OCI-LY3 (cell line): ENCODE data around the gene PRPH.
A peak's percentile ranks its signal among the peaks of the same experiment; 100 is the strongest.

Experiments
- H2AFZ ChIP-seq: fragments of 200-600, 300-600 bp; shearing (Covaris generic); 2 replicates; pipeline ENCODE4 v1.6.0; 2014; ENCODE audit warnings: antibody characterized with exemption, low read depth, low read length
- H3K27ac ChIP-seq: fragments of 200-600, 300-600 bp; sonication (generic); 2 replicates; pipeline ENCODE4 v1.5.1; 2014; ENCODE audit warnings: mild to moderate bottlenecking, low read length, moderate library complexity, mixed read lengths
- H3K27me3 ChIP-seq: fragments of 200-600, 300-600 bp; sonication (generic); 2 replicates; pipeline ENCODE4 v1.6.1; 2014; ENCODE audit warnings: low read depth, low read length, mixed read lengths
- H3K36me3 ChIP-seq: fragments of 200-600, 300-600 bp; sonication (generic); replicated peaks from 2 replicates; pipeline ENCODE3; 2014; ENCODE audit warnings: low read depth, low read length, mixed read lengths
- H3K4me1 ChIP-seq: fragments of 300-600, 200-600 bp; sonication (generic); 2 replicates; pipeline ENCODE4 v1.6.1; 2014; ENCODE audit warnings: low read length, mixed read lengths
- H3K4me2 ChIP-seq: fragments of 200-600, 300-600 bp; sonication (generic); 2 replicates; pipeline ENCODE4 v1.6.1; 2014; ENCODE audit warnings: low read length, mixed read lengths
- H3K4me3 ChIP-seq: fragments of 300-600, 200-600 bp; sonication (generic); 2 replicates; pipeline ENCODE4 v1.5.1; 2014; ENCODE audit warnings: antibody characterized with exemption, mild to moderate bottlenecking, low read length, moderate library complexity
- H3K79me2 ChIP-seq: fragments of 300-600, 200-600 bp; shearing (Covaris generic); 2 replicates; pipeline ENCODE4 v1.6.1; 2014; ENCODE audit warnings: mild to moderate bottlenecking, low read length, mixed read lengths
- H3K9ac ChIP-seq: fragments of 300-600, 200-600 bp; shearing (Covaris generic); 2 replicates; pipeline ENCODE4 v1.6.0; 2014; ENCODE audit warnings: mild to moderate bottlenecking, low read length, moderate library complexity
- H3K9me3 ChIP-seq: fragments of 200-600, 300-600 bp; shearing (Covaris generic); 2 replicates; pipeline ENCODE4 v1.6.1; 2014; ENCODE audit warnings: low read length, mixed read lengths; ENCODE audit not compliant: insufficient read depth
- H4K20me1 ChIP-seq: fragments of 200-600, 300-600 bp; sonication (generic); 2 replicates; pipeline ENCODE4 v1.6.1; 2016; ENCODE audit warnings: low read length, mixed read lengths; ENCODE audit not compliant: insufficient read depth
- CTCF ChIP-seq: fragments of 200-600, 300-600 bp; sonication (generic); IDR thresholded peaks from 2 replicates; pipeline ENCODE4 v1.5.1; 2014; ENCODE audit warnings: antibody characterized with exemption, low read length, low read depth
- EZH2phosphoT487 ChIP-seq: fragments of 200-600 bp; shearing (Covaris generic); IDR thresholded peaks from 2 replicates; pipeline ENCODE4 v1.6.1; 2018; ENCODE audit warnings: antibody characterized with exemption, mixed run types, low read depth

PRPH gene

GRCh38 chr12:49328816-49329215, 33.9 kb downstream of the PRPH start:
- peaks cover 35% of the 10 kb centered on the region for H3K36me3 ChIP-seq

GRCh38 chr12:49330032-49330619, 35.2 kb downstream of the PRPH start:
- Histone ChIP-seq H3K4me2 (no peak overlapping the region), H3K27ac (no peak overlapping the region), H3K9me3 (no peaks in the 10 kb centered on the region), H4K20me1 (no peaks in the 10 kb centered on the region), H3K36me3 (peaks cover 35% of the 10 kb centered on the region), H2AFZ (no peak overlapping the region), H3K9ac (no peak overlapping the region), H3K4me1 (no peaks in the 10 kb centered on the region), H3K4me3 (no peak overlapping the region), H3K27me3 (no peaks in the 10 kb centered on the region), H3K79me2 (no peaks in the 10 kb centered on the region)
- no peak for TF ChIP-seq EZH2phosphoT487
- TF ChIP-seq CTCF: no peak

More at GRCh38 chr12:49328816-49329215, 33.9 kb downstream of the PRPH start:
- Histone ChIP-seq H3K27ac (no peak overlapping the region), H3K4me1 (peaks cover 3% of the 10 kb centered on the region; the same call in 1 of the 2 replicates), H3K9me3 (no peaks in the 10 kb centered on the region), H3K4me2 (no peak overlapping the region), H3K27me3 (no peaks in the 10 kb centered on the region), H3K4me3 (no peak overlapping the region), H2AFZ (no peak overlapping the region), H3K9ac (no peak overlapping the region), H3K79me2 (peaks cover 3% of the 10 kb centered on the region), H4K20me1 (no peaks in the 10 kb centered on the region)
- TF ChIP-seq CTCF (no peak), EZH2phosphoT487 (no peak)

- no peaks in the 10 kb centered on the region for H4K20me1 ChIP-seq
- no peaks in the 10 kb centered on the region for H3K4me1 ChIP-seq
- peaks cover 29% of the 10 kb centered on the region for H3K36me3 ChIP-seq
- H3K9ac ChIP-seq: no peak overlapping the region
- no peaks in the 10 kb centered on the region for H3K9me3 ChIP-seq
- H3K79me2 ChIP-seq: no peaks in the 10 kb centered on the region
- H3K27ac ChIP-seq: no peak overlapping the region
- H2AFZ ChIP-seq: no peak overlapping the region
- no peak overlapping the region for H3K4me2 ChIP-seq
- H3K27me3 ChIP-seq: no peaks in the 10 kb centered on the region
- H3K4me3 ChIP-seq: no peak overlapping the region
- no peak for TF ChIP-seq EZH2phosphoT487
Observed at GRCh38 chr12:49330631-49331379, 35.9 kb downstream of the PRPH start.

- no peak overlapping the region for H3K27ac ChIP-seq
- H3K79me2 ChIP-seq: no peaks in the 10 kb centered on the region
- H4K20me1 ChIP-seq: no peaks in the 10 kb centered on the region
- peaks cover 21% of the 10 kb centered on the region for H3K36me3 ChIP-seq
- no peak overlapping the region for H3K4me2 ChIP-seq
- no peak overlapping the region for H3K4me3 ChIP-seq
- H3K9ac ChIP-seq: no peak overlapping the region
- peak; percentile 44 for TF ChIP-seq CTCF
- TF ChIP-seq EZH2phosphoT487: no peak
- no peaks in the 10 kb centered on the region for H3K27me3 ChIP-seq
- H2AFZ ChIP-seq: no peak overlapping the region
- H3K9me3 ChIP-seq: no peaks in the 10 kb centered on the region
- no peaks in the 10 kb centered on the region for H3K4me1 ChIP-seq
Observed at GRCh38 chr12:49331380-49332222, 36.7 kb downstream of the PRPH start.
